Esophagus squamous epithelium (tissue), 5 donors: ENCODE data around the gene COLGALT1. TPM values are rescaled to one million over a fixed set of nuclear protein-coding genes. Genes with fewer than 3 reads are reported as not detected.
"Not testable (repeated sequence)": the region's sequence is repeated elsewhere in the genome, so short reads cannot be mapped to it uniquely, and the experiment has no call there.

ENCODE experiments used
- DNase-seq: peaks from one replicate; lab custom pipeline; 2025; lab: John Stamatoyannopoulos, UW
- H3K27ac ChIP-seq, 4 donors: fragments of 200-600 bp; sonication (generic); one replicate each; pipeline ENCODE4 v1.5.1; 2016 to 2019; ENCODE audit warnings: mild to moderate bottlenecking in 1 of 4
- H3K27me3 ChIP-seq, 4 donors: fragments of 200-600 bp; sonication (generic); 1 replicate in 3 of 4; 2 replicates in 1 of 4; pipeline versions ENCODE4 v1.5.1 to v1.6.0; 2017 to 2021; ENCODE audit warnings: antibody characterized with exemption in 1 of 4
- H3K36me3 ChIP-seq, 3 donors: fragments of 200-600 bp; sonication (generic); one replicate each; pipeline ENCODE4 v1.5.1; 2016 to 2019
- H3K4me1 ChIP-seq, 3 donors: fragments of 200-600 bp; sonication (generic); one replicate each; pipeline ENCODE4 v1.5.1; 2017 to 2019
- H3K4me3 ChIP-seq, 4 donors: fragments of 200-600 bp; sonication (generic); 1 replicate in 3 of 4; 2 replicates in 1 of 4; pipeline ENCODE4 v1.5.1; 2016 to 2019; ENCODE audit warnings: mild to moderate bottlenecking in 2 of 4, moderate library complexity in 1 of 4
- H3K9me3 ChIP-seq, 3 donors: fragments of 200-600 bp; sonication (generic); one replicate each; pipeline ENCODE4 v1.5.1; 2016 to 2019
- CTCF ChIP-seq, 6 experiments: fragments of 450-650 bp in 4 of 6; fragments of 200-600 bp in 2 of 6; sonication (generic) in 2 of 6; IDR thresholded peaks; one replicate each; pipeline ENCODE4 v1.5.1; 2016 to 2019; ENCODE audit warnings: antibody characterized with exemption in 6 of 6, mild to moderate bottlenecking in 4 of 6, moderate library complexity in 4 of 6
- POLR2A ChIP-seq, 4 donors: fragments of 450-650 bp; IDR thresholded peaks; one replicate each; pipeline ENCODE4 v1.6.1; 2017; ENCODE audit warnings: antibody characterized with exemption in 4 of 4, mild to moderate bottlenecking in 4 of 4, moderate library complexity in 3 of 4
- WGBS, 2 donors: methylation state at CpG; one replicate each; pipeline ENCODE4 v1.1.5; 2018; 5-methylcytosine and 5-hydroxymethylcytosine counted together
- intact Hi-C: fragments of 100-400 bp; cut with DNase I; formaldehyde crosslinking; loops from one replicate; pipeline ENCODE4 v1.15.0; 2022
- total RNA-seq, 4 donors: library from RNA; depleted of rRNA; stranded (reverse); fragments of >200 nt; gene quantifications; one replicate each; pipeline ENCODE4 v1.1.0, GENCODE V29; 2016
- donor health status: DM: yes; HTN: yes; CAD: no.

The COLGALT1 gene
- total RNA-seq: 10 to 100 TPM; 23.1 to 51.9 (median 35.6) TPM

DNA sequence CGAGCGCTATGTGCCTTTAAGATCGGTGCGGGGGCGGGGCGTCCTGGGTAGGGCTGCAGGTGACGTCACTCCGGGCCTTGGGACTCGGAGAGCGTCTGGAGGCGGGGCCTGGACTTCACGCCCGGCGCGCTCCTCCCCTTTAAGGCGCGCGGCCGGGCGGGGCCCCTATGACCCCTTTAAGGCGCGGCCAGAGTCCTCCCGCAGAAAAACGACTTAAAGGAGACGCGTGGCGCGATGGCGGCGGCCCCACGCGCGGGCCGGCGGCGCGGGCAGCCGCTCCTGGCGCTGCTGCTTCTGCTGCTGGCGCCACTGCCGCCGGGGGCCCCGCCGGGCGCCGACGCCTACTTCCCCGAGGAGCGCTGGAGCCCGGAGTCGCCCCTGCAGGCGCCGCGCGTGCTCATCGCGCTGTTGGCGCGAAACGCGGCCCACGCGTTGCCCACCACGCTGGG lies at the start of gene COLGALT1:
Gene COLGALT1, plus strand, starts transcription at position 170 of the 449 bp plus-strand sequence. Its CDS starts 65 bp downstream, at position 235.
- no CpG with 5 or more reads among the region's 64 CpGs for WGBS, 2 donors
- TF ChIP-seq POLR2A (IDR thresholded peaks at IDR 0.05) (peak in 2 of 4 donors; percentile 30 to 69), CTCF (IDR thresholded peaks at IDR 0.05) (peak in 1 of 6 experiments; percentile 8)
- no peaks in the 10 kb centered on the region for H3K27me3 ChIP-seq
- intact Hi-C loops: no loop called here
- H3K27ac ChIP-seq: peak within 1 kb of the TSS; percentile 87 to 96 (median 91)
- H3K36me3 ChIP-seq: peaks cover 0 to 32% (median 7%) of the 10 kb centered on the region in 3 donors
- peaks cover 13 to 61% (median 18%) of the 10 kb centered on the region in 3 donors for H3K4me1 ChIP-seq
- H3K4me3 ChIP-seq: peak within 1 kb of the TSS; percentile 76 to 99 (median 92)
- no peaks in the 10 kb centered on the region for H3K9me3 ChIP-seq
- peak; percentile 96 for DNase-seq

DNA sequence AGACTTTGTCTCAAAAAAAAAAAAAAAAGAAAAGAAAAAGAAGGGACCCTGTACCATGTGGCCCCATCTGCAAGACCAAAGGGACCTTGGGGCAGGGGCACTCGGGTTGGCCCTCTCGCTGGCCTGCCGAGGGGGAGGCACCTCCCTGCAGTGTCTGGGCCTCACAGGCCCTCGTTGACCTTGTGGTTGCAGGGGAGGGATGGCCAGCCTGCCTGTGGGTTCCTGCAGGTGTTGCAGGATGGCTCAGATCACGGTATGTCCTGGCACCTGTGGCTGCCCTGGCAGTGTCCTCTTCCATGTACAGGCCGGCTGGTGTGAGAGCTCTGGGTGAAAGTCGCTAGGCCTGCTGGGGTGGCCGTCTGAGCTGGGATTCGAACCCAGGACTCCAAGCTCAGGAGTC lies 48.7 kb upstream of the COLGALT1 start:
- intact Hi-C loops: no loop called here
- no peak overlapping the region for H3K4me3 ChIP-seq
- no peak for DNase-seq
- TF ChIP-seq CTCF (IDR thresholded peaks at IDR 0.05) (no peak), POLR2A (IDR thresholded peaks at IDR 0.05) (no peak)
- H3K36me3 ChIP-seq: peaks cover 0 to 30% (median 7%) of the 10 kb centered on the region in 3 donors
- H3K9me3 ChIP-seq: no peaks in the 10 kb centered on the region
- H3K27ac ChIP-seq: no peak overlapping the region
- H3K4me1 ChIP-seq: peaks cover 4 to 47% (median 17%) of the 10 kb centered on the region in 3 donors
- H3K27me3 ChIP-seq: no peaks in the 10 kb centered on the region
- WGBS, 2 donors: 80 to 83% methylated on average over 7 to 9 of the region's 9 CpGs

- H3K4me3 ChIP-seq, H3K9me3 ChIP-seq, intact Hi-C loops, DNase-seq, H3K27me3 ChIP-seq: not testable (repeated sequence)
- peaks cover 0 to 24% (median 4%) of the 10 kb centered on the region in 3 donors for H3K36me3 ChIP-seq
- H3K27ac ChIP-seq: peak overlapping the region in 3 of 4 donors; percentile 22 to 66 (median 52)
- peaks cover 8 to 64% (median 25%) of the 10 kb centered on the region in 3 donors for H3K4me1 ChIP-seq
- WGBS, 2 donors: 91% methylated on average over 3 of the region's 3 CpGs; no CpG with 5 or more reads in 1 of the 2 donors
Observed at GRCh38 chr19:17508558-17508933, 46.9 kb upstream of the COLGALT1 start.

DNA sequence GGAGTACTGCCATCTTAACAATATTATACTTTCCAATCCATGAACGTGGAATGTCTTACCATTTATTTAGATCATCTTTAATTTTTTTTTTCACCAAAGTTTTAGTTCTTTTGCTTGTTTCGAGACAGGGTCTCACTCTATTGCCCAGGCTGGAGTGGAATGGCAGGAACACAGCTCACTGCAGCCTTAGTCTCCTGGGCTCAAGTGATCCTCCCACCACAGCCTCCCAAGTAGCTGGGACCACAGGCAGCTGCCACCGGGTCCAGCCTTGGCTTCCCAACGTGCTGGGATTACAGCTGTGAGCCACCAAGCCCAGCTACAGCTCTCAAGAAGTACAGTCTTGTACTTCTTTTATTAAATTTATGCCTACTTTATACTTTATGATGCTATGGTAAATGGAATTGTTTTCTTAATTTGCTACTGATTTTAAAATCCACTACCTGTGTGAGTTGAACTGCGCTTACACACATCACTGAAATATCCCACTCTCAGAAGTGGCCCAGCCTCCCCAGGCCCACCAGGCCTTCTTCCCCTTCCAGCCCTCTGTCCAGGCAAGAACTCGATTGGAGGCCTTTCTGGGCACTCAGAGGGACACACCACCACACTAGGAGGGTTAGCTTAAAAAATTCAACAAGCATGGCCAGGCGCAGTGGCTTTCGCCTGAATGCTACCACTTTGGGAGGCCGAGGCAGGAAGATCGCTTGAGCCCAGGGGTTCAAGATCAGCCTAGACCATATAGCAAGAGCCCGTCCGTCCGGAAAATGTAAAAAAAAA lies 45.0 kb upstream of the COLGALT1 start:
- DNase-seq: no peak
- Histone ChIP-seq H3K4me1 (peaks cover 8 to 62% (median 25%) of the 10 kb centered on the region in 3 donors), H3K27ac (peak overlapping the region; percentile 2 to 100 (median 98)), H3K27me3 (no peaks in the 10 kb centered on the region), H3K36me3 (peaks cover 0 to 13% (median 2%) of the 10 kb centered on the region in 3 donors), H3K9me3 (no peaks in the 10 kb centered on the region), H3K4me3 (peak overlapping the region; percentile 74 to 99 (median 95))
- no peak for TF ChIP-seq POLR2A (IDR thresholded peaks at IDR 0.05)
- no peak for TF ChIP-seq CTCF (IDR thresholded peaks at IDR 0.05)
- intact Hi-C loops: no loop called here
- WGBS, 2 donors: 38 to 41% methylated on average over 13 of the region's 13 CpGs

DNA sequence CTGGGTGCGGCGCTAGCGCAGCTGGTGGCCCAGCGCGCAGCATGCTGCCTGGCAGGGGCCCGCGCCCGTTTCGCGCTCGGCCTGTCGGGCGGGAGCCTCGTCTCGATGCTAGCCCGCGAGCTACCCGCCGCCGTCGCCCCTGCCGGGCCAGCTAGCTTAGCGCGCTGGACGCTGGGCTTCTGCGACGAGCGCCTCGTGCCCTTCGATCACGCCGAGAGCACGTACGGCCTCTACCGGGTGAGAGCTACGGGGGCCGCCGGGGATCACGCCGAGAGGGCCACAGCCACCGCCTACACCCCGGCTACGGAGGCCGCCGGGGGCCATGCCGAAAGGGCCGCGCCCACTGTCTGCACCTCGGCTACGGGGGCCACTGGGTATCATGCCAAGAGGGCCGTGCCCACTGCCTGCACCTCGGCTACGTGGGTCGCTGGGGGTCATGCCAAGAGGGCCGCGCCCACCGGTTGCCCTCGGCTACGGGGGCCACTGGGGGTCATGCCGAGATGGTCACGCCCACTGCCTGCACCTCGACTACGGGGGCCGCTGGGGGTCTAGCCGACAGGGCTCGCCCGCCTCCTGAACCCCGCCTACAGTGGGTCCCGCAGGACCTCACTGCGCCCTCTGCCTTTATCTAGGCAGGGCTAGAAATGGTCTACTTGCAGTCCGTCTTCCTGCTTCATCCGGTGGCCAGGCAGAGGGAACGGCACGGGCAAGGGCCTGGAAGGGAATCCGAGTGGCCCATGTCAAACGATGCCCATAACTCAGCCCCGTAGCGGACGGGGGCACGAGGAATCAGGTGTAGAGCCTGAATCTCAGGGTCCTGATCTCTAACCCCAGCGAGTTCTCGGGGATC lies 43.5 kb upstream of the COLGALT1 start:
- Histone ChIP-seq H3K27ac (peak overlapping the region; percentile 98 to 100 (median 99)), H3K4me1 (peaks cover 8 to 58% (median 25%) of the 10 kb centered on the region in 3 donors), H3K9me3 (peaks cover 0 to 3% (median 0%) of the 10 kb centered on the region in 3 donors), H3K4me3 (peak overlapping the region; percentile 74 to 99 (median 95)), H3K36me3 (peaks cover 1 to 18% (median 2%) of the 10 kb centered on the region in 3 donors), H3K27me3 (no peaks in the 10 kb centered on the region)
- 0% methylated on average over 6 of the region's 82 CpGs; no CpG with 5 or more reads in 1 of the 2 donors for WGBS, 2 donors
- DNase-seq: peak; percentile 72
- intact Hi-C loops: no loop called here
- TF ChIP-seq CTCF (IDR thresholded peaks at IDR 0.05) (peak in 5 of 6 experiments; percentile 8 to 34 (median 15)), POLR2A (IDR thresholded peaks at IDR 0.05) (peak in 1 of 4 donors; percentile 49)
